DMS 273 treated with DMSO at 0.1 percent for 48 hours (cell line): ENCODE results near the gene MYOD1.

Experiments used
- DNase-seq: peaks from one replicate; lab custom pipeline; 2025; lab: John Stamatoyannopoulos, UW

Gene MYOD1

DNA sequence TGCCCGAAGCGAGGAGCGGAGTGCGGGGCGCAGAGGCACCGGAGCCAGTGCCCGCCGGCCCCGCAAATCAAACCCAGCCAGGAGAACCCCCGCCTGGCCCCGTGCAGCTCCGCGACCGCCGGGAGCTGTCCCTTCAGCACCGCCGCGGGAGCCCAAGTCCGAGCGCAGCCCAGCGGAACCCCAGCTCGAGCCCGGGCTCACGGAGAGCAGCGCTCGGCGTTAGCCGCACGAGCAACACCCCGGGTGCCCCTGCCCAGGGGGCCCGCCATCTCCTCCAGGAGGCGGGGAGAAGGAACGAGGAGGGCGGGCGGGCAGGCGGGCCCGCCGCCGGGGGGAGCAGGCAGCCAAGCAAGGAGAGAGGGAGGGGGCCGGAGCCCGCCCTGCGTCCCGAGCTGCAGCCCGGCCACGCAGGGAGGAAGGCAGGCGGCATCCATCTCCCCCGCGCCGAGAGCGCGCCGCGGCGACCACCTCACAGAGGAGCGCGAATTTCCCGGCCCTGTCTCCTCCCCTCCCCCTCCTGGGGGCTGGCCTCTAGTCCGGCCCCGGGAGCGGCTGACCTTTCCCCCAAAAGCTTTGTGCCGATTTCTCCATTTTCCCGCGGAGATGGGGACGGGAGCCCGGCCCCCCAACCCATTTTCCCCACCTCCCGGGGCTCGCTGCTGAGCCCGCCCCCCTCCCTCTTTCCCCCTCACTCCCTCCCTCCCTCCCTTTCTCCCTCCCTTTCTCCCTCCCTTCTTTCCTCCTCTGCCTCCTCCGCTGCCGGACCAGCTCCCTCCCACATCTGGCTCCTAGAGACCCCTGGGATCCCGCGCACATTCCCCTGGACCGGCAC, 15.8 kb downstream of the MYOD1 start:
- DNase-seq: no peak

GRCh38 chr11:17735818-17736578, 16.6 kb downstream of the MYOD1 start:
- DNase-seq: no peak

DNA sequence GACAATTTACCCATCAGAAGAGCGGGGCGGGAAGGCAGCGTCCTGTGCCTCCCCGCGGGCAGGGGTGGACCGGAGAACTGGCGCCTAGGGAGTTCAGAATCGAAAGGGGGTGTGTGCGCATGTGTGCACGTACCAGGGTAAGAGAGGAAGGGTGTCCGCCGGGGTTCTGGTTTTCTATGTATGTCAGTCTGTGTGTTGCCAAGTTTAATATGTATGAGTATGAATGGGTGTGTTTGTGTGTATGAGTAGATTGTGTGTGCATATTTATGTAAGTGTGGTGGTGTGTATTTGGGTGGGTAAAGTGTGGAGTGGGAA, 17.2 kb downstream of the MYOD1 start:
- DNase-seq: no peak

- DNase-seq: no peak
Observed at GRCh38 chr11:17736930-17737817, 17.8 kb downstream of the MYOD1 start.

- no peak for DNase-seq
Observed at GRCh38 chr11:17738151-17738973, 19.0 kb downstream of the MYOD1 start.

DNA sequence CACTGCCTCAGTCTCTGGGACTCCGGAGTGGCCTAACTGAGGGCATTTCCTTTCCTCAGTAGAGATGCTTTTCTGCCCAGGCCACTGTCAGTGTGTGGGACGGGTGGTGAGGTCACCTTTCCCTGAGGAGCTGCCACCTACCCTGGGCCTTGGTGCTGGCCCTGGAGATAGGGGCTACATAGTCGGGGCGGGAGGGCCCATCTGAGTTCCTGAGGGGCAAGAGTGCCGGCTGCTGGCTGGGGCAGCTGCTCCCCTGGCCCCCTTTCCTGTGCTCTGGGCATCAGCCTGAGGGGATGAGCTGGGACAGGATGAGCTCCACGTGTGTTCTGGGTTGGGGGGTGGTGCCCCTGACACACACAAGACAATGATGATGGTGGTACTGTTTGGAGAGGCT, 20.6 kb downstream of the MYOD1 start:
- DNase-seq: no peak

GRCh38 chr11:17740649-17741235, 21.4 kb downstream of the MYOD1 start:
- DNase-seq: no peak

DNA sequence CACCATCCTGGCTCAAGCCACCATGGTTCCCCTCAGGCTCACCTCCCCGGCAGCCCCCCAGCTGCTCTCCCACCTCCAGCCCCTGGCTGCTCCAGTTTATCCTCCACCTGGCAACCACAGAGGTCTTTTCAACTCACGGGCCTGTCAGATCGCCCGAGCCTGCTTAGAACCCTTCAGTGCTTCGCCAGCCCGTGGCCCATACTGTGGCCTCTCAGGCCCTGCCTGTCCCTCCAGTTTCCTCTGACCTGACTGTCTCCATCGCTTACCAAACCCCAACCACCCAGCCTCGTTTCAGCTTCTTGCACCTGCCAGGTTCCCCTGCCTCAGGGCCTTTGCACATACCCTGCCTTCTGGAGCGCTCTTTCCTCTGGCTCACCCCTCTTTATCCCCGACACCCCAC, 22.1 kb downstream of the MYOD1 start:
- no peak for DNase-seq

GRCh38 chr11:17742019-17742418, 22.6 kb downstream of the MYOD1 start:
- no peak for DNase-seq

DNA sequence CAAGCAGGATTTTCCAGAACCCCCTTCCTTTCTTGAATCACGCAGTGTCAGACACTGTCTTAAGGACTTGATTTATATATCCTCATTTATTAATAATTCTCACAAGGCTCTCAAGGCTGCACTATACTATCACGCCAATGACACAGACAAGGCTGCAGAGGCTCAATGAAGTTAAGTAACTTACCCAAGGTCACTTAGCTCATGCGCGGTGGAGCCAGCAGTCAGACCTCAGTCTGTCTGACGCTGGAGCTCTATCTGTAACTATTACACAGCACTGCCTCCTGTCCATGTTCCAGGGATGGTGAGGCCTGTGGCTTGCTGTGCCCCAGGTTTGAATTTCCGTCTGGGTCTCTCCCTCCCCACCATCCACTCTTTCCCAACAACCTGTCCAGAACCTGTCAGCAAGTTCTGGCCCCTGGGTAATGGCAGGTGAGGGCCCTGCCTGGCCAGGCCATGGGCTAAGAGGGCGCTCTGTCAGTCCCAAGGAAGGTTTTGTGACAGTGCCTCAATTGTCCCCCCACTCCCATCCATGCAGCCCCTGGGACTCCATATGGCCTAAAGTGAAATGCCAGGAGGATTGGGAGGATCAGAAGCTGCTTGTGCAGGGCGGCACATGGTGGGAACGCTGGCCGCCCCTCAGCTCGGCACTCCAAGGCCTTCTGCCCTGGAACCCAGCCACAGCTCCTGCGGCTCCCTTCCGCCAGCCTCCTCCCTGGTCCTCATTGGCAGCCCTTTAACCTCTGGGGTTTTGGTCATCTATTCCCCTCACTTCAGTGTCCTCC, 23.8 kb downstream of the MYOD1 start:
- DNase-seq: no peak

DNA sequence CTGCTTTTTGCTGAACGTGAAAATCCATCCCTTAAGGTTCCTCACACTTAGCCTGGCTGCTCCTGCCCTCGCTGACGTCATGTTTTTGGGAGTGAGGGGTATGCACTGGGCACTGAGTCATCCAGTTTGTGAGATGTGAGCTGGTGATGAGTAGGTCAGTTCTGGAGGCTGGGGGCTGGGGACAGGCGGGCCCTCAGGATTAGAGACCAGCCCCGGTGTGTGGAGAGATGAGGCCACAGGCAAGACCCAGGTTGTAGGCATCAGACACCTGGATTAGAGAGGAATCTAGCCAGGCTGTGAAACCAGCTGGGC, 24.4 kb downstream of the MYOD1 start:
- no peak for DNase-seq

GRCh38 chr11:17744151-17744940, 25.0 kb downstream of the MYOD1 start:
- DNase-seq: no peak

GRCh38 chr11:17745023-17745772, 25.8 kb downstream of the MYOD1 start:
- no peak for DNase-seq

- no peak for DNase-seq
Observed at GRCh38 chr11:17746096-17746495, 26.7 kb downstream of the MYOD1 start.

GRCh38 chr11:17747131-17747955, 28.0 kb downstream of the MYOD1 start:
- no peak for DNase-seq

- DNase-seq: no peak
Observed at GRCh38 chr11:17748044-17748443, 28.7 kb downstream of the MYOD1 start.

- DNase-seq: no peak
Observed at GRCh38 chr11:17748761-17749721, 29.7 kb downstream of the MYOD1 start.
